Vagina (tissue), 2 donors: ENCODE data around the gene OR5H2.

ENCODE experiments used
- POLR2A ChIP-seq, 2 donors: fragments of 450-650 bp; IDR thresholded peaks; one replicate each; pipeline ENCODE4 v1.6.1; 2017; ENCODE audit warnings: antibody characterized with exemption in 2 of 2, mild to moderate bottlenecking in 2 of 2, moderate library complexity in 2 of 2
- TF ChIP-seq, protein P1 (sequence below), 3 experiments: fragments of 450-650 bp in 2 of 3; fragments of 200-600 bp in 1 of 3; sonication (generic) in 1 of 3; IDR thresholded peaks; one replicate each; pipeline ENCODE4 v1.5.1; 2017 to 2019; ENCODE audit warnings: antibody characterized with exemption in 3 of 3, mild to moderate bottlenecking in 2 of 3, moderate library complexity in 2 of 3

DNA sequence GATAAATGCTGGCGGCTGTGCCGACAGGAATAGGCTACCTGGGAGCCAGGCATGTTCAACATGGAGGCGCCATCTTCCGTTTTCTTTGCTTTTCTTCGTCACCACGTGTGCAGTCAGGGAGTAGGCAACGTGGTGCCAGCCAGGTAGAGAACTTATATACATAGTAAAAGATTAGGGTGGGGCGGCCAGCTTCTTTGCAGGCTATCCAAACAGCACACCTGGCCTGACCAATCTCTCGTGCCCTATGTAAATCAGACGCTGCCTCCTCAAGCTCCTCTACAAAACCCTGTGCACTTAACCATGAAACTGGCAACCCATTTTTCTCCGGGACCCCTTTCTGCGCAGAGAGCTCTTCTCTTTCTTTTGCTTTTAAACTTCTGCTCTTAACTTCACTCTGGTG, 42.8 kb downstream of the OR5H2 start:
- TF ChIP-seq, protein P1, sequence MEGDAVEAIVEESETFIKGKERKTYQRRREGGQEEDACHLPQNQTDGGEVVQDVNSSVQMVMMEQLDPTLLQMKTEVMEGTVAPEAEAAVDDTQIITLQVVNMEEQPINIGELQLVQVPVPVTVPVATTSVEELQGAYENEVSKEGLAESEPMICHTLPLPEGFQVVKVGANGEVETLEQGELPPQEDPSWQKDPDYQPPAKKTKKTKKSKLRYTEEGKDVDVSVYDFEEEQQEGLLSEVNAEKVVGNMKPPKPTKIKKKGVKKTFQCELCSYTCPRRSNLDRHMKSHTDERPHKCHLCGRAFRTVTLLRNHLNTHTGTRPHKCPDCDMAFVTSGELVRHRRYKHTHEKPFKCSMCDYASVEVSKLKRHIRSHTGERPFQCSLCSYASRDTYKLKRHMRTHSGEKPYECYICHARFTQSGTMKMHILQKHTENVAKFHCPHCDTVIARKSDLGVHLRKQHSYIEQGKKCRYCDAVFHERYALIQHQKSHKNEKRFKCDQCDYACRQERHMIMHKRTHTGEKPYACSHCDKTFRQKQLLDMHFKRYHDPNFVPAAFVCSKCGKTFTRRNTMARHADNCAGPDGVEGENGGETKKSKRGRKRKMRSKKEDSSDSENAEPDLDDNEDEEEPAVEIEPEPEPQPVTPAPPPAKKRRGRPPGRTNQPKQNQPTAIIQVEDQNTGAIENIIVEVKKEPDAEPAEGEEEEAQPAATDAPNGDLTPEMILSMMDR (IDR thresholded peaks at IDR 0.05) = no peak
- TF ChIP-seq POLR2A (IDR thresholded peaks at IDR 0.05) = no peak
